Measurements from ENCODE around the gene DNMT3A. TPM values are rescaled to one million over a fixed set of nuclear protein-coding genes. Genes with fewer than 3 reads are reported as not detected.

DNMT3A gene
- total and polyA plus RNA-seq, 2 donors (not counting 1 experiment from before 2014, with no cell fraction given): 8.9 to 24.5 TPM

DNA sequence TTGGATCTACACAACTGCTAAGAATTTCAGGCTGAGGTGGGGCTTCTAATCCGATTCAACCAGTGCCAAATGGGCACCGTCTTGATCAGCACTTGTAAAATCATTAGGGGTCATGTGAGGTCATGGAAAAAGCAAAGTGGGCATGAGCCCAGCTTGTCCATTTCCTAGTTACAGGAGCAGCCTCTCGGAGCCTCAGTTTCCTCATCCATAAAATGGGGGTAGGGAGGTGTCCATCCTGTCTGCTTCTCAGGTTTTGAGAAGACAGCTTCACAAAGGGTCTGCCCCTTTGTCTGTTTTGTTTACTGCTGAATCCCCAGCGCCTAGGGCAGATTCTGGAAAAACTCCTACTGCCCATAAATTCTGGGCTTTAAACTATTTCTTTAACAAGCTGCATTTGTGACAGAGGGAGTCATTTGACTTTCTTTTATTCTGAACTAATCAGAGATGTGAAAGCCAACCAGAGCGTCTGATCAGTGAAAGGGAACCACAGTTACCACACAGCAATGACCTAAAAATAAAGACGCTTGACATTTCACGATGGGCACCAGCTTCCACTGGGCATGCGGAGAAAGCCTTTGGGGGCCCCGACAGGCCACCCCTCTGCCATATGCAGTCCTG lies 38.9 kb downstream of the DNMT3A start:
- no peak for TF ChIP-seq EZH2 (IDR thresholded peaks at IDR 0.05; ENCODE audit: borderline replicate concordance, insufficient read depth, low read depth, low read length, poor library complexity, severe bottlenecking)
- TF ChIP-seq, protein P1, sequence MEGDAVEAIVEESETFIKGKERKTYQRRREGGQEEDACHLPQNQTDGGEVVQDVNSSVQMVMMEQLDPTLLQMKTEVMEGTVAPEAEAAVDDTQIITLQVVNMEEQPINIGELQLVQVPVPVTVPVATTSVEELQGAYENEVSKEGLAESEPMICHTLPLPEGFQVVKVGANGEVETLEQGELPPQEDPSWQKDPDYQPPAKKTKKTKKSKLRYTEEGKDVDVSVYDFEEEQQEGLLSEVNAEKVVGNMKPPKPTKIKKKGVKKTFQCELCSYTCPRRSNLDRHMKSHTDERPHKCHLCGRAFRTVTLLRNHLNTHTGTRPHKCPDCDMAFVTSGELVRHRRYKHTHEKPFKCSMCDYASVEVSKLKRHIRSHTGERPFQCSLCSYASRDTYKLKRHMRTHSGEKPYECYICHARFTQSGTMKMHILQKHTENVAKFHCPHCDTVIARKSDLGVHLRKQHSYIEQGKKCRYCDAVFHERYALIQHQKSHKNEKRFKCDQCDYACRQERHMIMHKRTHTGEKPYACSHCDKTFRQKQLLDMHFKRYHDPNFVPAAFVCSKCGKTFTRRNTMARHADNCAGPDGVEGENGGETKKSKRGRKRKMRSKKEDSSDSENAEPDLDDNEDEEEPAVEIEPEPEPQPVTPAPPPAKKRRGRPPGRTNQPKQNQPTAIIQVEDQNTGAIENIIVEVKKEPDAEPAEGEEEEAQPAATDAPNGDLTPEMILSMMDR (IDR thresholded peaks at IDR 0.05): no peak
- H3K4me1 Mint-ChIP-seq: peaks cover 37% of the 10 kb centered on the region
- no peak overlapping the region for H3K27ac Mint-ChIP-seq

More for the DNA sequence above, 38.9 kb downstream of the DNMT3A start:
- ChIA-PET CTCF (interaction anchor here (0.6 to 2.8 kb wide), 6 partner anchors 16 to 264 kb away, joined by 3 to 28 read pairs (median 5); no protein-coding TSS in a partner anchor), POLR2A (interaction anchor here (1.2 to 1.7 kb wide), 2 partner anchors 23 to 26 kb away, joined by 3 to 8 read pairs; no protein-coding TSS in a partner anchor)
- Mint-ChIP-seq H3K9me3 (ENCODE audit: insufficient read depth) (no peaks in the 10 kb centered on the region), H3K4me3 (no peak overlapping the region), H3K27me3 (no peaks in the 10 kb centered on the region)
- Histone ChIP-seq H3K9me3 (ENCODE audit: control extremely low read depth in 1 of 3, control insufficient read depth in 2 of 3, insufficient read depth in 1 of 3, low read length in 2 of 3) (no peaks in the 10 kb centered on the region), H3K4me1 (ENCODE audit: control insufficient read depth in 2 of 2, insufficient read depth in 2 of 2, low read length in 2 of 2) (peaks cover 28 to 31% of the 10 kb centered on the region in 2 donors), H3K27ac (ENCODE audit: low read length in 2 of 2) (no peak overlapping the region), H3K4me3 (ENCODE audit: control extremely low read depth in 1 of 5, extremely low read depth in 1 of 5, insufficient read depth in 1 of 5, low read depth in 2 of 5, low read length in 4 of 5) (no peak overlapping the region), H3K36me3 (replicated peaks in 1 of 2; ENCODE audit: control extremely low read depth in 1 of 2, control insufficient read depth in 1 of 2, extremely low read depth in 1 of 2, insufficient read depth in 2 of 2, low read length in 1 of 2) (peaks cover 0 to 12% of the 10 kb centered on the region in 2 experiments), H3K79me2 (ENCODE audit: control insufficient read depth, insufficient read depth, low read length) (peaks cover 13% of the 10 kb centered on the region), H3K4me2 (replicated peaks; ENCODE audit: low read depth, low read length, poor library complexity, severe bottlenecking) (peak overlapping the region; percentile 25), H3K27me3 (replicated peaks in 1 of 4; ENCODE audit: control extremely low read depth in 1 of 4, control insufficient read depth in 3 of 4, insufficient read depth in 4 of 4, low read length in 3 of 4) (no peaks in the 10 kb centered on the region), H4K20me1 (ENCODE audit: control insufficient read depth, insufficient read depth, low read length, poor library complexity, severe bottlenecking) (no peaks in the 10 kb centered on the region), H3K9ac (ENCODE audit: low read length) (no peak overlapping the region), H2AFZ (ENCODE audit: insufficient read depth, low read depth, low read length, poor library complexity, severe bottlenecking) (no peak overlapping the region)
- intact Hi-C loops (cut with micrococcal nuclease): loop anchor here (1.0 to 5.0 kb wide), 3 partner anchors 9 to 136 kb away; partner anchors contain the start of genes DNMT3A and POMC
- WGBS (ENCODE audit: insufficient coverage): 59% methylated on average over 9 of the region's 9 CpGs
- no peak for ATAC-seq (ENCODE audit: low read depth)
- peak; percentile 35 for DNase-seq

Data from B cell (primary cell).